Measurements from ENCODE around the gene RUFY1. TPM values are rescaled to one million over a fixed set of nuclear protein-coding genes. Genes with fewer than 3 reads are reported as not detected.
"Not testable (repeated sequence)": the region's sequence is repeated elsewhere in the genome, so short reads cannot be mapped to it uniquely, and the experiment has no call there.

RUFY1 gene
- total RNA-seq, result 10 to 100 TPM; 49.8 to 75.0 (median 63.0) TPM

- intact Hi-C loops (cut with DNase I), result no loop called here
- Histone ChIP-seq H3K27me3 (no peaks in the 10 kb centered on the region), H3K4me1 (peaks cover 19 to 27% of the 10 kb centered on the region in 2 donors), H3K9me3 (no peaks in the 10 kb centered on the region), H3K4me3 (replicated peaks in 1 of 3) (peak within 1 kb of the TSS; percentile 52 to 94 (median 92)), H3K36me3 (no peaks in the 10 kb centered on the region), H3K27ac (peak within 1 kb of the TSS; percentile 94 to 95 (median 94))
- DNase-seq, result peak; percentile 85 to 87
- TF ChIP-seq CTCF (IDR thresholded peaks at IDR 0.05), result peak in 1 of 6 experiments; percentile 10
- peak; percentile 55 to 90 for TF ChIP-seq POLR2A (IDR thresholded peaks at IDR 0.05)
- WGBS, 2 donors, result 0 to 1% methylated on average over 16 to 27 of the region's 109 CpGs
These were observed at the start of gene RUFY1 for GRCh38 chr5:179550511-179551342. RUFY1 (plus strand) TSS chr5:179550554; CDS start chr5:179550570, 16 bp downstream.

- intact Hi-C loops (cut with DNase I); H3K36me3 ChIP-seq; DNase-seq; H3K4me1 ChIP-seq; H3K9me3 ChIP-seq; H3K27ac ChIP-seq; H3K27me3 ChIP-seq; H3K4me3 ChIP-seq (replicated peaks in 1 of 3): not testable (repeated sequence)
- no CpG with 5 or more reads among the region's 11 CpGs for WGBS, 2 donors
These were observed 48.4 kb upstream of the RUFY1 start for GRCh38 chr5:179501997-179502396.

GRCh38 chr5:179502420-179502819 is 47.9 kb upstream of the RUFY1 start:
- DNase-seq; intact Hi-C loops (cut with DNase I); H3K9me3 ChIP-seq; H3K4me3 ChIP-seq (replicated peaks in 1 of 3); H3K36me3 ChIP-seq; H3K4me1 ChIP-seq; H3K27ac ChIP-seq; H3K27me3 ChIP-seq: not testable (repeated sequence)
- WGBS, 2 donors, result 91 to 97% methylated on average over 5 of the region's 8 CpGs

- intact Hi-C loops (cut with DNase I), result no loop called here
- Histone ChIP-seq H3K4me1 (no peaks in the 10 kb centered on the region), H3K27me3 (no peaks in the 10 kb centered on the region), H3K36me3 (no peaks in the 10 kb centered on the region), H3K4me3 (replicated peaks in 1 of 3) (no peak overlapping the region), H3K9me3 (no peaks in the 10 kb centered on the region), H3K27ac (no peak overlapping the region)
- DNase-seq, result no peak
- WGBS, 2 donors, result 57 to 65% methylated on average over 6 to 7 of the region's 7 CpGs
- TF ChIP-seq CTCF (IDR thresholded peaks at IDR 0.05), result no peak
- TF ChIP-seq POLR2A (IDR thresholded peaks at IDR 0.05), result no peak
These were observed 46.2 kb upstream of the RUFY1 start for GRCh38 chr5:179504191-179504590.

GRCh38 chr5:179504600-179505396 is 45.6 kb upstream of the RUFY1 start:
- intact Hi-C loops (cut with DNase I), result no loop called here
- Histone ChIP-seq H3K27ac (no peak overlapping the region), H3K9me3 (no peaks in the 10 kb centered on the region), H3K27me3 (no peaks in the 10 kb centered on the region), H3K36me3 (no peaks in the 10 kb centered on the region), H3K4me1 (no peaks in the 10 kb centered on the region), H3K4me3 (replicated peaks in 1 of 3) (no peak overlapping the region)
- DNase-seq, result no peak
- WGBS, 2 donors, result 46 to 51% methylated on average over 17 of the region's 17 CpGs
- TF ChIP-seq POLR2A (IDR thresholded peaks at IDR 0.05) (no peak), CTCF (IDR thresholded peaks at IDR 0.05) (no peak)
